ENCODE measurements around the gene CDH12.
"Not testable (repeated sequence)": the region's sequence is repeated elsewhere in the genome, so short reads cannot be mapped to it uniquely, and the experiment has no call there.

The CDH12 gene

GRCh38 chr5:22109315-22109714 is 743.8 kb downstream of the CDH12 start:
- DNase-seq = no peak

GRCh38 chr5:22108545-22108944 is 744.6 kb downstream of the CDH12 start:
- DNase-seq = no peak

GRCh38 chr5:22102823-22103359 is 750.3 kb downstream of the CDH12 start:
- DNase-seq = no peak

- no peak for DNase-seq
Measured at GRCh38 chr5:22088517-22088916, 764.6 kb downstream of the CDH12 start.

- DNase-seq = no peak
Measured at GRCh38 chr5:22079566-22079965, 773.6 kb downstream of the CDH12 start.

- DNase-seq = no peak
Measured at GRCh38 chr5:22079002-22079401, 774.1 kb downstream of the CDH12 start.

- DNase-seq = no peak
Measured at GRCh38 chr5:22076586-22076985, 776.6 kb downstream of the CDH12 start.

- no peak for DNase-seq
Measured at GRCh38 chr5:22070186-22070728, 782.9 kb downstream of the CDH12 start.

GRCh38 chr5:22063717-22064116 is 789.4 kb downstream of the CDH12 start:
- DNase-seq = no peak

- DNase-seq = no peak
Measured at GRCh38 chr5:22058620-22059019, 794.5 kb downstream of the CDH12 start.

GRCh38 chr5:22057012-22057411 is 796.1 kb downstream of the CDH12 start:
- no peak for DNase-seq

GRCh38 chr5:22056601-22057000 is 796.5 kb downstream of the CDH12 start:
- no peak for DNase-seq

- DNase-seq = no peak
Measured at GRCh38 chr5:22053195-22053594, 799.9 kb downstream of the CDH12 start.

- no peak for DNase-seq
Measured at GRCh38 chr5:22051881-22052280, 801.3 kb downstream of the CDH12 start.

GRCh38 chr5:22050931-22051330 is 802.2 kb downstream of the CDH12 start:
- no peak for DNase-seq

GRCh38 chr5:22044229-22044628 is 808.9 kb downstream of the CDH12 start:
- DNase-seq = no peak

GRCh38 chr5:22036061-22036460 is 817.1 kb downstream of the CDH12 start:
- no peak for DNase-seq

GRCh38 chr5:22033066-22033465 is 820.1 kb downstream of the CDH12 start:
- DNase-seq = no peak

- no peak for DNase-seq
Measured at GRCh38 chr5:22023784-22024183, 829.4 kb downstream of the CDH12 start.

GRCh38 chr5:22012893-22013292 is 840.3 kb downstream of the CDH12 start:
- not testable (repeated sequence) for DNase-seq

- not testable (repeated sequence) for DNase-seq
Measured at GRCh38 chr5:22010808-22011207, 842.3 kb downstream of the CDH12 start.

- not testable (repeated sequence) for DNase-seq
Measured at GRCh38 chr5:22001097-22001496, 852.0 kb downstream of the CDH12 start.

- not testable (repeated sequence) for DNase-seq
Measured at GRCh38 chr5:21985799-21986198, 867.3 kb downstream of the CDH12 start.

- not testable (repeated sequence) for DNase-seq
Measured at GRCh38 chr5:21951571-21951970, 901.6 kb downstream of the CDH12 start.

GRCh38 chr5:21931116-21931515 is 922.0 kb downstream of the CDH12 start:
- DNase-seq = no peak

Data from CD4-positive, alpha-beta T cell treated with Interferon gamma for 1 hour (primary cell).